ENCODE data around the gene IPMK. TPM values are rescaled to one million over a fixed set of nuclear protein-coding genes. Genes with fewer than 3 reads are reported as not detected.

The IPMK gene
- total RNA-seq = 23.2 TPM

GRCh38 chr10:58267713-58268453 lies at the start of gene IPMK:
Gene IPMK (minus strand): TSS chr10:58267894. CDS start chr10:58267611, 283 bp downstream.

GRCh38 chr10:58268946-58269781 lies 1.5 kb upstream of the IPMK start, which contains the start of gene CISD1:
Gene CISD1 (plus strand): TSS chr10:58269162. CDS start chr10:58269274, 112 bp downstream.

Other genes with a start within 250 kb of the IPMK start
- 17.2 TPM for gene CISD1, start 1.3 kb upstream of the IPMK start, total RNA-seq
- 60.1 TPM for gene UBE2D1, start 67.1 kb upstream of the IPMK start, total RNA-seq
- 39.4 TPM for gene TFAM, start 117.5 kb upstream of the IPMK start, total RNA-seq
- gene BICC1, start 245.0 kb upstream of the IPMK start, total RNA-seq = 4.7 TPM

All from parietal lobe (tissue), 1 donor.